GM19328 (cell line): ENCODE results near the gene DUOX2.
"Not testable (repeated sequence)": the region's sequence is repeated elsewhere in the genome, so short reads cannot be mapped to it uniquely, and the experiment has no call there.

Source experiments
- ATAC-seq: cut with Tn5 transposase; IDR thresholded peaks from one replicate; pipeline ENCODE4 v1.9.1; 2021; ENCODE audit warnings: mild to moderate bottlenecking, moderate library complexity; ENCODE audit not compliant: unreplicated experiment

The DUOX2 gene

GRCh38 chr15:45077391-45077790 lies 36.6 kb downstream of the DUOX2 start:
- not testable (repeated sequence) for ATAC-seq

GRCh38 chr15:45075440-45076320 lies 38.3 kb downstream of the DUOX2 start:
- ATAC-seq, result not testable (repeated sequence)

GRCh38 chr15:45073602-45074001 lies 40.4 kb downstream of the DUOX2 start:
- ATAC-seq, result not testable (repeated sequence)

GRCh38 chr15:45069942-45070360 lies 44.0 kb downstream of the DUOX2 start:
- not testable (repeated sequence) for ATAC-seq

- no peak for ATAC-seq
Observed at GRCh38 chr15:45064386-45064785, 49.6 kb downstream of the DUOX2 start.

- not testable (repeated sequence) for ATAC-seq
Observed at GRCh38 chr15:45062301-45062700, 51.7 kb downstream of the DUOX2 start.

- ATAC-seq, result not testable (repeated sequence)
Observed at GRCh38 chr15:45058690-45059675, 55.0 kb downstream of the DUOX2 start.

- not testable (repeated sequence) for ATAC-seq
Observed at GRCh38 chr15:45052676-45053075, 61.3 kb downstream of the DUOX2 start.

- no peak for ATAC-seq
Observed at GRCh38 chr15:45050587-45050986, 63.4 kb downstream of the DUOX2 start.

- ATAC-seq, result no peak
Observed at GRCh38 chr15:45048794-45049631, 65.0 kb downstream of the DUOX2 start.

- ATAC-seq, result not testable (repeated sequence)
Observed at GRCh38 chr15:45048449-45048793, 65.6 kb downstream of the DUOX2 start.

GRCh38 chr15:45044270-45044669 lies 69.7 kb downstream of the DUOX2 start:
- ATAC-seq, result not testable (repeated sequence)

- not testable (repeated sequence) for ATAC-seq
Observed at GRCh38 chr15:45042859-45043258, 71.1 kb downstream of the DUOX2 start.
